LNCAP (cell line): ENCODE results near the gene CEP120.

Source experiments
- CTCF ChIP-seq: fragments of 450-650 bp; IDR thresholded peaks from 2 replicates; pipeline ENCODE4 v1.5.1; 2017; ENCODE audit warnings: mild to moderate bottlenecking

CEP120 gene

DNA sequence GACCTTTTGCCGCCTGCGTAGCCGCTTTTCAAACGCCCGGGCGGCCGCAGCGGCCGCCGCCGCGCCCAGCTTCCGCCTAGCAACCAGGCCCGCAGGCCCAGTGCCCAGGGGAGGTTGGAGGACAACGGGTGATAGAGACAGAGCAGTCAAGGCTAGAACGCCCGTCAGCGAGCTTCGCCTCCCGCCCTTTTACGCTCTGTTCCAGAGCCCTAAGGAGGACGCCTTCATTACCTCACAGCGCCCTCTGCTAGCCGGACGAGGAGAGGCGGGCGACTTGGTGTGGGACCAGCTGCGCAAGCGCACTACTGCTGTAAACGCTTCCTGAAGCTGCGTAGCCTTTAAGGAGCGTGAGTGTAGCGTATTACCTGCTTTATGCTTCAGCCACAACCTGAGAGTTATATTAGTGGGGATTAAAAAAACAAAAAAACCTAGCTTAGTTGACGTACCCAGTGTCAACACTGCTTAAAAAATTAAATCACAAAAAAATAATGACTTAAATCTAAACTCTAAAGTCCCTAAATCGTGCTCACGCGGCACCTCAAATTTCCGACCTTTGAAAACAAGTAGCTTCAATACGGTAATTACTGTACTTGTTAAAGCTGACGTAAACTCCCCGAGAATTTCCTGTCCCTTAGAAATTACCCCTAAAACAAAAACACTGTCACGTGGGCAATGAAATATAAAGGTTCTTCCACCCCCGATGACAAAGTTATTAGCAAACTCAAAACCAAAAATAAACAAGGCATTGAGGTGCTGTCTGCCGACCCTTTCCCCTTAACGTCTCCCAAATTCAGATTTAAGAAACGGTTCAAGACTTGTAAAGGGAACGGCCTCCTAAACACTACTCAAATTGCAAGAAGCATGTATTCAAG, at the start of gene CEP120:
Gene CEP120 (minus strand): TSS at position 126 of the 872 bp plus-strand sequence. CDS start 405 bp downstream, outside the sequence.
- TF ChIP-seq CTCF: peak; percentile 85

DNA sequence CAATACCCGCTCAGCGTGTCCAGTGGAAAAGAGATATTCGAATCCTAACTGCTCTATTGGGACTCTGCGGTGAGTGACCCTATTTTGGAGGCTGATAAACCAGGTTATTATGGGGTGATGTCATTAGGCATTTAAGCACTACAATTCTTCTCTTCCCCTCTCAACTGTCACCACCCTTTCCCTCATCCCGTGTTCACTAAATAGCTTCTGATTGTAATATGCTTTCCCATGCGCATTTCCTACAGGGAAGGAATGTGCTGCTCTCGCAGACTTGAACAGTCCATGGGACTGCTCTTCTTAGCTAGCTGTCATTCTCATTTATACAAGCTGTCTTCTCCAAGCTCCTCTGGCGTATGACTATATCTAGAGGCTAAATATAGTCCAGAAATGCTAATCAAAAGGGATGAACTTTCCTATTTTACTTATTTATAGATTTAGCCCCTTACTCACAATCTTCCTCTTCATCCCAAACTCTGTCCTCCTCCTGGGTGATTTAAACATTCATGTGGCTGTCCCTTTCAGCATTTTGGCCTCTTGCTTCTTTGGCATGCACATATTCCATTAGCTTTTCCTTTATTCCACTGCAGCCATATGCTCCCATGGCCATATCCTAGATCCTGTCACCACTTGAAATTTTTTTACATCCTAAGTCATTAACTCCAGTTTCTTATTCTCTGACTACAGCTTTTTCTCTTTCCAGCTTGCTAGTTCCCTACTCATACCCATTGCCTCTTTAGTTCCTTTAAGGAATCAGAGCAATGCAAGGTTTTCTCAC, 49.1 kb upstream of the CEP120 start:
- TF ChIP-seq CTCF: no peak

GRCh38 chr5:123471385-123471784, 48.2 kb upstream of the CEP120 start:
- TF ChIP-seq CTCF: no peak

DNA sequence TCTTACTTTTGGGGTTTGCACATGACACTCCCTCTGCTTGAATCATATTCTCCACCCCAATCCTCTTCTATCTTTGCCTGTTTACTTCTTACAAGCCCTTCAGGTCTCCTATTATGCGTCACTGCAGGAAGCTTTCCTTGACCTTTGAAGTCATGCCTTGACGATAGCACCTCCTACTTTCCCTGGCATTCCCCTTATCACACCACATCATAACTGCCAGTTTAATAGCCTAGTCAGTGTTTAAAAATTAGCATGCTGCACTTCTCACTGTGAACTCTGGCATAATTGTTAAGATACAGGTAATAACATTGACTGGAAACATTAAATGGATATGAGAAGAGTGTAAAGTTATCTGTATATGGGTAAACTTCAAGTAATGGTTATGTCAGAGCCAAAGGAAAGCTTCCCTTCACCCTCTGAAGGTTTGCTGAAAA, 37.1 kb upstream of the CEP120 start:
- no peak for TF ChIP-seq CTCF

- no peak for TF ChIP-seq CTCF
Measured at GRCh38 chr5:123456242-123456641, 33.0 kb upstream of the CEP120 start.

- no peak for TF ChIP-seq CTCF
Measured at GRCh38 chr5:123455640-123456039, 32.4 kb upstream of the CEP120 start.

- no peak for TF ChIP-seq CTCF
Measured at GRCh38 chr5:123455095-123455494, 31.9 kb upstream of the CEP120 start.
